HG02571 (cell line): ENCODE data around the gene CNIH1.
"Not testable (repeated sequence)": the region's sequence is repeated elsewhere in the genome, so short reads cannot be mapped to it uniquely, and the experiment has no call there.

Source experiments
- ATAC-seq: cut with Tn5 transposase; IDR thresholded peaks from one replicate; pipeline ENCODE4 v1.9.1; 2021; ENCODE audit warnings: mild to moderate bottlenecking, moderate library complexity; ENCODE audit not compliant: unreplicated experiment

Gene CNIH1

DNA sequence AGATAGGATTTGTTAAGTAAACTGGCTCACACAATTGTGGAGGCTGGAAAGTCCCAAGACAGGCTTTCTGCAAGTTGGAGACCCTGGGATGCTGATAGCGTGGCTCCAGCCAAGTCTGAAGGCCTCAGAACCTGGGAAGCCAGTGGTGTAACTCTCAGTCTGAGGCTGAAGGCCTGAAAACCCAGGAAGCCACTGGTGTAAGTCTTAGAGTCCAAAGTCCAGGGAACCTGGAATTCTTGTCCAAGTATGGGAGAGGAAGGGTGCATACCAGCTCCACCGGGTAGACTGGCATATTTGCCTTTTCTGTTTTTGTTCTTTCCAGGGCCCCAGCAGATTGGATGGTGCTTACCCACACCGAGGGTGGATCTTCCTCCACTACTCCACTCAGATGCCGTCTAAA is 29.5 kb upstream of the CNIH1 start:
- no peak for ATAC-seq

DNA sequence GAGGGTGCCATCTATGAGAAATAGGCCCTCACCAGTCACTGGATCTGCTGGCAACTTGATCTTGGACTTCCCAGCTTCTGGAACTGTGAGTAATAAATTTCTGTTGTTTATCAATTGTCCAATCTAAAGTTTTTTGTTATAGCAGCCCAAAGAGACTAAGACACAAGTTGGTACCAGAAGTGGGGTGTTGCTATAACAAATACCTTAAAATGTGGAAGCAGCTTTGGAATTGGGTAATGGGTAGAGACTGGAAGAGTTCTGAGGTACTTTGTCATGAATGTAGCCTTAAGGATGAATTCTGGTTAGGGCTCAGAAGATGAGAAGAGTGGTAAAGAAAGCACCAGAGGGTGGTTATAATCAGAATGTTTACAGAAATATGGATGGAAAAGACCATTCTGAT is 26.1 kb upstream of the CNIH1 start:
- ATAC-seq = no peak

DNA sequence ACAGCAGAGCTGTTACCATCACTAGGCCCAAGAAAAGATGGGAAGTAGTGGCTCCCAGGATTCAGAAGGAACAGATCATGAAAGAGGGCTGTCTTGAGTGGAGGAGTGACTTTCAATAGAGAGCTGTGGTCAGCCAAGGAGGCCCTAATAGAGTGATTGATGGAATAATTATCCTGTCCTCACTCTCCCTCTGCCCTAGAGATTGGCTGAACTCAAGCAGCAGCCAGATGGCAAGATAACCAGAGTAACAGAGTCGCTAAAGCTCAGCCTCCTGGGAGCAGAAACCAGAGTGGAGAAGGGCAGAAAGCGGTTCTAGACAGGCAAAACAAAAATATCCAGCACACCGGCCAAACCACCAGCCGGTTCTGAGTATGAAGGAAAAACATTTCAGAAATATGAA is 24.5 kb upstream of the CNIH1 start:
- no peak for ATAC-seq

DNA sequence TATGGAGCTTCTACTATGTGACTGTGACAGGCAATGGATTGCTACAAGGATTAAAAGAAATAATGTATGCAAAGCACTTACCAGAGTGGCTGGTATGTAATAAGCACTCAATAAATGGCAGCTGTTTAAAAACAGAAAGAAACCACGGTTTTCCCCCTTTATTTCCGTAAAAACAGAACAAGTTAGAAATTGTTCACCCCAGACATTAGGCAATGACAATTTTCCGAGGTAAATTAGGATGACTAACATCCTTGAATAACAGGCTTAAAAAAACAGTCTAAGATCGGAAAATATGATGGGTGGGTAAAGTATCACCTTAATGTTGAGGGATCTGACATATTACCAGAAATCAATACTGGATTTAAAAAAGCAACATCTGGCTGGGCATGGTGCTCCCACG is 20.9 kb upstream of the CNIH1 start:
- ATAC-seq = no peak

DNA sequence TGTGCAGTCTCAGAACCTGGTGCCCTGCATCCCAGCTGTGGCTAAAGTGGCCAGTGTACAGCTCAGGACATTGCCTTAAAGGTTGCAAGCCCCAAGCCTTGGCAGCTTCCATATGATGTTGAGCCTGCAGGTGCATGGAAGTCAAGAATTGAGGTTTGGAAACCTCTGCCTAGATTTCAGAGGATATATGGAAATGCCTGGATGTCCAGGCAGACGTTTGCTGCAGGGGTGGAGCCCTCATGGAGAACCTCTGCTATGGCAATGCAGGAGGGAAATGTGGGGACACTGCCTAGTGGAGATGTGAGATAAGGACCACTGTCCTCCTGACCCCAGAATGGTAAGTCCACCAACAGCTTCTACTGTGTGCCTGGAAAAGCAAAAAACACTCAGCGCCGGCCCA is 17.9 kb upstream of the CNIH1 start:
- no peak for ATAC-seq

DNA sequence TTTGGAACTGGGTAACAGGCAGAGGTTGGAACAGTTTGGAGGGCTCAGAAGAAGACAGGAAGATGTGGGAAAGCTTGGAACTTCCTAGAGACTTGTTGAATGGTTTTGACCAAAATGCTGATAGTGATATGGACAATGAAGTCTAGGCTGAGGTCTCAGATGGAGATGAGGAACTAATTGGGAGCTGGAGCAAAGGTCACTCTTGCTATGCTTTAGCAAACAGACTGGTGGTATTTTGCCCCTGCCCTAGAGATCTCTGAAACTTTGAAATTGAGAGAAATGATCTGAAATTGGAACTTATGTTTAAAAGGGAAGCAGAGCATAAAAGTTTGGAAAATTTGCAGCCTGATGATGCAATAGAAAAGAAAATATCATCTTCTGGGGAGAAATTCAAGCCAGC is 17.4 kb upstream of the CNIH1 start:
- ATAC-seq = not testable (repeated sequence)

DNA sequence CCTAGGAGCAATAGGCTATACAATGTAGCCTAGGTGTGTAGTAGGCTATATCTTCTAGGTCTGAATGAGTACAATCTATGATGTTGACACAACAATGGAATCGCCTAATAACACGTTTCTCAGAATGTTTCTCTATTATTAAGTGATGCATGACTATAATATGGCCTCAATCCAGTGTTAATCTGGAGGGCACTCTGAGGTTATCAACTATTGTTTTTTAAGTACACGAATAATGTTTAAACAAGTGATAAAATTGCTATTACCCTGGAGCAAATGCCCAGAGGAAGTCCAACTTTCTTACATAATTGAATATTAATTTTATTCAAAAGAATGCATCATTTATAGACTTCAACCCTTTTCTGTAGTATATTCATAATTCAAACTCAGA is 16.4 kb upstream of the CNIH1 start:
- no peak for ATAC-seq

DNA sequence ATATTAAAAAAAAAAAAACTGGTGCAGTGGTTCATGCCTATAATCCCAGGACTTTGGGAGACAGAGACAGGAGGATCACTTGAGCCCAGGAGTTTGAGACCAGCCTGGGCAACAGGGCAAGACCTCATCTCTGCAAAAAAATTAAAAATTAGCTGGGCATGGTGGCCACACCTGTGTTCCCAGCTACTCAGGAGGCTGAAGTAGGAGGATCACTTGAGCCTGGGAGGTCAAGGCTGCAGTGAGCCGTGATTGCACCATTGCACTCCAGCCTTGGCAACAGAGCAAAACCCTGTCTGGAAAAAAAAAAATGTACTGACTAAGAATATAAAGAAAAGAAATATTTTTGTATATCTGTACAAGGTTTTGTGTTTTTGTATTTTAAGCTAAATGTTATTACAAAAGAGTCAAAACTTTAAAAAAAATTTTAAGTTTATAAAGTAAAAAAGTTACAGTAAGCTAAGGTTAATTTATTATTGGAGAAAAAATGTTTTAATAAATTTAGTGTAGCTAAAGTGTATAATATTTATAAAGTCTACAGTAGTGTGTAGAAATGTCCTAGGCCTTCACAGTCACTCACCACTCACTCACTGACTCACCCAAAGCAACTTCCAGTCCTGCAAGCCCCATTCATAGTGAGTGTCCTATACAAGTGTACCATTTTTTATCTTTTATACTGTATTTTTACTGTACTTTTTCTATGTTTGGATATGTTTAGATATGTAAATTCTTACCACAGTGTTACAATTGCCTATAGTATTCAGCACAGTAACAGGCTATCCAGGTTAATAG is 15.8 kb upstream of the CNIH1 start:
- not testable (repeated sequence) for ATAC-seq

DNA sequence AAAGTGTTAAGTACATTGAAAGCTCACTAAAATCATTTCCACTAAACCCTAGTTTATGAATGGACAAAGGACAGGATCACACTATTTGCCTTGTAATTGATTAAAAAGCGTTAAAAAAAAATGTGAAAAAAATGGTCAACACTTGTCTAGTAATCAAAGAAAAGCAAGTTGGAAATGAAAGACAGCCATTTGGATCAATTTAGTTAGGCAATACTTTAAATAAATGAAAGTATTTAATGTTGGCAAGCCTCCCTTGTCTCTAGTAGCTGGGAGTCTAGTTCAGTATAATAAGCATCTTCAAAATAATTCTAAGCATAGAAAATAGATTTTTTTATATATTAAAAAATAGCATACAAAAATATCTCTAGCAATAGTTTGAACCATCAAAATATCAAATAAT is 14.2 kb upstream of the CNIH1 start:
- no peak for ATAC-seq

DNA sequence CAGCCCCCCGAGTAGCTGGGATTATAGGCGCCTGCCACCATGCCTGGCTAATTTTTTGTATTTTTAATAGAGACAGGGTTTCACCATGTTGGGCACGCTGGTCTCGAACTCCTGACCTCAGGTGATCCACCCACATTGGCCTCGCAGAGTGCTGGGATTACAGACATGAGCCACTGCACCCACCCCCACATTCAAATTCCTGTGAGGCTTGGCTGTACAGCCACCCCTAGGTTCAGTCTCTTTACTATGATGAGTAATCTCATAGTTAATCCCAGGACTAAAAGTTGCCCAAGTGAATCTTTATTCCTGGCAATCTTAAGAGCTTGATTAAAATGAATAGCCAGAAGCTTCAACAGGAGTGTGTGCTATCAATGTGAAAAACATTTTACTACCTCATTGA is 12.8 kb upstream of the CNIH1 start:
- not testable (repeated sequence) for ATAC-seq

DNA sequence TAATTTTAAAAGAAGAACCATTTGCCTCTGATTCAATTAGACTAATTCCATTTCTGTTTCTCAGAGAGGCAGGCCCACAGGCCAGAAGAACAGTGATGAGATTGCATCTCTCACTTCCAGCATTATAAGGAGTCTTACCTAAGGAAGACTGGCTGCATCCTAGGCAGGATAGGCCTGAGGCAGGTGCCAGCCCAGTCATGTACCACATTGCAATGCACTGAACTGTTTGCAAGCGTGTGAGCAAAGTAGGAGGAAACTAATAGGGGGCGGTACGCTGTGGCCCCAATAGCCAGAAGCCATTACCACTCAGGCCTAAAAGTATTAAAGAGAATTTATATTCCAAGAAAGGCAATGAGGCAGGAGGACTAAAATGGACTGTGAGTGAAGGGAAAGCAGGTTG is 12.1 kb upstream of the CNIH1 start:
- ATAC-seq = no peak

DNA sequence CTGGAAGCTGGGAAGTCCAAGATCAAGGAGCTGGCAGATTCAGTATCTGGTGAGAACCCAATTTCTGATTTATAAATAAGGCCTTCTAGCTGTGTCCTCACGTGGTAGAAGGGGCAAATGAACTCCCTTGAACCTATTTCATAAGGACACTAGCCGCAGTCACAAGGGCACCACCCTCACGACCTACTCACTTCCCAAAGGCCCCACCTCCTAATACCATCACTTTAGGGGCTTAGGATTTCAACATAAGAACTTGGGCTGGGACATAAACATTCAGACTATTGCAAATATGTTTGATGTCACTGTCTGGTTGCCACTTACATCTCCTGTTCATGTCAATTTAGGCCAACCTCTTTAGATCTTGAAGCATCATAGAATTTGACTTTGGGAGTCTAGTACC is 10.8 kb upstream of the CNIH1 start:
- ATAC-seq = no peak

DNA sequence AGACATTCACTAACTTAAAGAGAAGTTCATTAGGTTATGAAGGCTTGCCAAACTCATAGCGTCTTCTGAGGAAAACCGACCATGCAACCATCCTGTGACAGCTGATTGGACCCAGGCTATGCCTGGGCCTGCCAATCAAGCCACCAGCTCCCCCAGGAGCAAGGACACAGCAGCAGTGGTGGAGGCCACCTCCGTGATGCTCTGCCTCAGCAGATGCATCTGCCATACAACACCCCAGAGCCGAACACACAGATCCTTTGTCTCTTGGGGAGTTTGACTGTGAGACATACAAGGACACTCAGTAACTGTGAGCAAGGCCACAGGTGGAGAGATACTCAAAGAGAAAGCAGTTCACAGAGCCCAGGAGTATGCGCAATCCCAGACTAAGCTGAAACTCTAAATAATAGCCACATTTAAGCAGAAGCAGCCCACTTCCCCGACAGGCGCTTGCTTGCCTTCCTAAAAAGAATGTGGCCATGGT is 10.0 kb upstream of the CNIH1 start:
- ATAC-seq = no peak

DNA sequence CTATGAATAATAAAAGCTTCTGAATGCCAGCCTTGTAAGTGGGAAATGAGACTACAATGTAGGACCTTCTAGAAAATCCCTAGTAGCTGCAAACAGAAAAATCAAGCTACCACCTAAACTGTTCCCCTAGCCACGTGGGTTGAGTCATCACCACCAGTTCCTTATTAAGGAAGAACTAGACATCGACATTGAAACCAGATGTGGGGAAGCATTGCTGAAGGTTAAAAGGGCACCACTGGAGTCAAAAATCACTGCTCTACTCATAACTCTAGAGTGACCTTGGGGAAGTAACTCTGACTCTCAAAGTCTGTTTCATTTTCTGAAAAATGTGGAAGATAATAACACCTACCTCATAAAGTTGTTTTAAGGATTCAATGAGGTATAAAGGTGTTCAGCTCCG is 9.4 kb upstream of the CNIH1 start:
- ATAC-seq = peak; percentile 84

DNA sequence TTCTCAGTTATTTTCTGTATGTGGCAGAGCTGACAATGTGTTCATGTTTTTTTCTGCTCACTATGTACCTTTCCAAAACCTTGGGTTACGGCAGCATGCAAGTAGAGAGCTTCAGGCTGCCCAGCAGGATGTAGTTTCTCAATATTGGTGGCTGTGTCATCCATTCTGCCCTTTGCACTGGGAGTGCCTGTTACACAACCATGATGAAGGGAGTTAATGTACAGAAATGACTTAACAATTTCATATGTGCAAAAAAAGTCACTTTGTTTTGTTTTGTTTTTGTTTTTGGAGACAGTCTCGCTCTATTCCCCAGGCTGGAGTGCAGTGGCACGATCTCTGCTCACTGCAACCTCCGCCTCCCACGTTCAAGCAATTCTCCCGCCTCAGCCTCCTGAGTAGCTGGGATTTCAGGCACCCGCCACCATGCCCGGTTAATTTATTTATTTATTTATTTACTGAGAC is 6.1 kb upstream of the CNIH1 start:
- no peak for ATAC-seq

DNA sequence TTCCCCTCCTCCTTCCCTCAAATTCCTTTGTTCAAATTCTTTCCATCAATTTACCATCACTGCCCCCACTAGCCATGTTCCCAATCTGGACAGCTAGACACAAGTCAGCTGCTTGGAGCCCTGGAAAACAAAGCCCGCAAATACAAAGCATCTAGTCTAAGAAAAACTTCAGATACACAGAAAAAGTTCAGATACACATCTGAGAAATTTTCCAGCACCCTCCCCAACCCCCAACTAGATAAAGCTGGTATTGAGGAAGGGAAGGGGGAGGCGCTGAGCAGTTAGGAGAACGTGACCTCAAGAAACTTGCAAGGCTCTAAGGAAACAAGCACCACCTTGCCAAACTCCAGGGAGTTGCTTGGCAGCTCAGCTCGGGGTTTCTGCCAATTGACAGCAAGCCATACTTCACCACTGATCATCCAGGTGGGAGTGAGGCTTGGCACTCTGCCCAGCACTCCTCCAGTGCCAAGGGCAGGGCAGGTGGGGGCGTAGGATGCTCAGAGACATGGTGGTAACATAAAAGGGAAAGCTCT is 5.1 kb upstream of the CNIH1 start:
- ATAC-seq = no peak

DNA sequence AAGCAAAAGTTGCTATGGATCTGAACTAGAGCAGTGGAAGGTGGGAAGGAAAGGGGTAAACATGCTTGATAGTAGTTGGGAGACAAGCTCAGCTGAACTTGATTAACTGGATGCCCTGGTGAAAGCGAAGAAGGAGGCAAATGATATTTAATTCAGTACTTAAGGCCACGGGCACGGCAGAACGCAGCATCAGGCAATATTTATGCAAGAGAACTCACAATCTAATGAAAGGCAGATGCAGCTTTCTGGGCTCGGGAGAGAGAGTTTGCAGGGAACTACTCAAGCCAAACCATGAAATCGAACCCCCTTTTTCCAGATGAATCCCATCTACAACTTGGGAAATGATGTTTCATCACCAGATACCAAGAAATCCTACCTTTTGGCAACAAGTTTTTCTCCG is 3.5 kb upstream of the CNIH1 start:
- ATAC-seq = no peak

DNA sequence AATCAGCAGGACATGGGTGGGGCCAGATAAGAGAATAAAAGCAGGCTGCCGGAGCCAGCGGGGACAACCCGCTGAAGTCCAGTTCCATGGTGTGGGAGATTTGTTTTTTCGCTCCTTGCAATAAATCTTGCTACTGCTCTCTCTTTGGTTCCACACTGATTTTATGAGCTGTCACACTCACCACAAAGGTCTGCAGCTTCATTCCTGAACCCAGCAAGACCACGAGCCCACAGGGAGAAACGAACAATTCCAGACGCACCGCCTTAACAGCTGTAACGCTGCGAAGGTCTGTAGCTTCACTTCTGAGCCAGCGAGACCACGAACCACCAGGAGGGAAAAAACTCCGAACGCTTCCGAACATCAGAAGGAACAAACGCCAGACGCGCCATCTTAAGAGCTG is 2.8 kb upstream of the CNIH1 start:
- ATAC-seq = no peak

DNA sequence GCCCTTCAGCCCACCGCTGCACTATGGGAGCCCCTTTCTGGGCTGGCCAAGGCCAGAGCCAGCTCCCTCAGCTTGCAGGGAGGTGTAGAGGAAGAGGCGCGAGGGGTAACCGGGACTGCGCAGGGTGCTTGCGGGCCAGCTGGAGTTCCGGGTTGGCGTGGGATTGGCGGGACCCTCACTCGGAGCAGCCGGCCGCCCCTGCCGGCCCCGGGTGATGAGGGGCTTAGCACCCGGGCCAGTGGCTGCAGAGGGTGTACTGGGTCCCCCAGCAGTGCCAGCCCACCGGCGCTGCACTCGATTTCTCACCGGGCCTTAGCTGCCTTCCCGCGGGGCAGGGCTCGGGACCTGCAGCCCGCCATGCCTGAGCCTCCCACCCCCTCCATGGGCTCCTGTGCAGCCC is 1.8 kb upstream of the CNIH1 start:
- not testable (repeated sequence) for ATAC-seq

DNA sequence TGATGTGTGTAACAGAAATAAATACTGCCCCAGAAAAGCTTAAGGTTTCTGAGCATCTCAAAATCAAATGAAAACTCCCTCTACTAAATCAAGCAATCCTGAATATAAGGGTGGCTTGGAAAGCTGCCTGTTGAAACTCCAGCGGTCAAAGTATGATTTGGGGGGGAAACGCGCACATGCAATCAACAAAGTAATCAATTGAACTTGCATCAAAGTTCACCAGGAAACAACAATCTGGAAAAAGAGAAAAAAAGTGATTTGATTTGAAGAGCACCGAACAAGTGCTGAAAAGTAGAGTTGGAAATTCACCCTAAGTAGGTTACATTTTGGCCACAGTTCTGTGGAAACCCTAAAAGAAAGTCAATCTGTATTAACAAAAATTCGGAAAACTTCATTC is 700 bp downstream of the CNIH1 start:
- ATAC-seq = no peak

DNA sequence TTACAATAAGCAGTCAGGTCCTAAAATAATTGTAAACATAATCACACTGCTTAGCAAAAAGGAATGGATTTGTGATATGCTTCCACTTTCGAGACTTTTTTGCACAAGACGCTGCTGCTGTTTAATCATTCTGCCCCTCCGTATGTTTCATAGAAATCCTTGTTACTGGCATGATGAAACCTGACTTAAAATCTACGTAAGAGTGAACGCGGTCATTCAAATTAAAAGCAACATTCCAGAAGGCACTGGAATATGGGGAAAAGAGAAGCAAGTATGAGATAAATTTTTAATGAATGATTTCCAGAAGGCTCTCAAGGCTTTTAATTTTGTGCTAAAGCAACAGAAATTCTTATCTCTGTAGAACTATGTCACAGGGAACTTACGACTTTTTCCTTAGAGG is 1.1 kb downstream of the CNIH1 start:
- ATAC-seq = no peak

DNA sequence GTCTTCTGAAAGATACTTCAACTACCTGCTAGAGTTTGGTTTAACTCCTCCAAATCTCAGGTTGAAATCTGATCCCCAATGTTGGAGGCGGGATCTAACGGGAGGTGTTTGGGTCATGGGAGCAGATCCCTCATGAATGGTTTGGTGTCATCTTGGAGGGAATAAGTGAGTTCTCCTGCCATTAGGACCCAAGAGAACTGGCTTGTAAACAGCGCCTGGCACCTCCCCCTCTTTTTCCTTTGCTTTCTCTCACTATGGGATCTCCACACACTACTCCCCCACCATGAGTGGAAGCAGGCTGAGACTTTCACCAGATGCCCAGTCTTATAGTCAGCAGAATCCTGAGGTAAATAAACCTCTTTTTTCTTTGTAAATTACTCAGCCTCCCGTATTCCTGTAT is 2.5 kb downstream of the CNIH1 start:
- no peak for ATAC-seq

DNA sequence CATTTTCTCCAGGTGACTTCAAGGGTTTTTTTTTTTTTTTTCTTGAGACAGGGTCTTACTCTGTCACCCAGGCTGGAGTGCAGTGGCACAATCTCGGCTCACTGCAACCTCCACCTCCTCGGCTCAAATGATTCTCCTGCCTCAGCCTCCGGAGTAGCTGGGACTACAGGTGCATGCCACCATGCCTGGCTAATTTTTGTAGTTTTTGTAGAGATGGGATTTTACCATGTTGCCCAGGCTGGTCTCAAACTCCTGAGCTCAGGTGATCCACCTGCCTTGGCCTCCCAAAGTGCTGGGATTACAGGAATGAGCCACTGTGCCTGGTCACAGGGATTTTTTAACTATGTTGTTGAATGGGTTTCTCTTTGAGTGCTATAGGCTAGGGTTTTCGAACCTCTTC is 3.2 kb downstream of the CNIH1 start:
- not testable (repeated sequence) for ATAC-seq
